HL-60 (cell line): ENCODE measurements around the gene STPG4.

Source experiments
- DNase-seq, 2 experiments: peaks; one replicate each; pipeline ENCODE4 v3.0.0-alpha.2; 2010 to 2020; ENCODE audit warnings: low read depth in 1 of 2, low spot score in 1 of 2
- H3K27ac ChIP-seq: fragments of 250-450 bp; sonication (Bioruptor Pico); replicated peaks from 2 replicates; pipeline ENCODE4 v1.5.1; 2020; ENCODE audit warnings: mild to moderate bottlenecking, moderate library complexity
- H3K27me3 ChIP-seq: fragments of 250-450 bp; sonication (Bioruptor Pico); 2 replicates; pipeline ENCODE4 v1.5.1; 2021; ENCODE audit warnings: mild to moderate bottlenecking, moderate library complexity; ENCODE audit not compliant: insufficient read depth, poor library complexity, severe bottlenecking
- H3K4me3 ChIP-seq: replicated peaks from 2 replicates; pipeline ENCODE4 v1.5.1; 2011; ENCODE audit warnings: mild to moderate bottlenecking, control low read depth, low read length; ENCODE audit not compliant: insufficient read depth
- CTCF ChIP-seq: IDR thresholded peaks from one replicate; pipeline ENCODE4 v1.5.1; 2011; ENCODE audit warnings: low read length, control low read depth, inconsistent platforms; ENCODE audit not compliant: insufficient read depth
- GABPA ChIP-seq: IDR thresholded peaks from 2 replicates; pipeline ENCODE4 v1.6.1; 2012; ENCODE audit warnings: low read depth
- POLR2AphosphoS5 ChIP-seq: IDR thresholded peaks from 2 replicates; pipeline ENCODE4 v1.6.1; 2012; ENCODE audit warnings: low read depth
- REST ChIP-seq: IDR thresholded peaks from 2 replicates; pipeline ENCODE4 v1.6.1; 2012; ENCODE audit warnings: low read depth; ENCODE audit not compliant: insufficient replicate concordance
- SPI1 ChIP-seq: IDR thresholded peaks from 2 replicates; pipeline ENCODE4 v1.6.1; 2012; ENCODE audit warnings: low read depth, mild to moderate bottlenecking, borderline replicate concordance

Gene STPG4

GRCh38 chr2:47051562-47051961 lies 103.5 kb downstream of the STPG4 start:
- H3K27me3 ChIP-seq, result no peaks in the 10 kb centered on the region
- H3K4me3 ChIP-seq, result no peak overlapping the region
- TF ChIP-seq CTCF (no peak), REST (no peak), GABPA (no peak), POLR2AphosphoS5 (no peak), SPI1 (no peak)
- DNase-seq, result no peak
- H3K27ac ChIP-seq, result no peak overlapping the region

- Histone ChIP-seq H3K27me3 (no peaks in the 10 kb centered on the region), H3K27ac (no peak overlapping the region), H3K4me3 (no peak overlapping the region)
- no peak for TF ChIP-seq CTCF
- TF ChIP-seq REST, result no peak
- no peak for TF ChIP-seq SPI1
- TF ChIP-seq GABPA, result no peak
- TF ChIP-seq POLR2AphosphoS5, result no peak
- no peak for DNase-seq
These were observed 104.3 kb downstream of the STPG4 start for GRCh38 chr2:47050762-47051161.

GRCh38 chr2:47050021-47050760 lies 104.9 kb downstream of the STPG4 start:
- no peak for DNase-seq
- no peaks in the 10 kb centered on the region for H3K27me3 ChIP-seq
- H3K27ac ChIP-seq, result no peak overlapping the region
- TF ChIP-seq REST, result no peak
- no peak for TF ChIP-seq CTCF
- no peak for TF ChIP-seq SPI1
- H3K4me3 ChIP-seq, result no peak overlapping the region
